Testis (tissue), 2 donors: ENCODE measurements around the gene PJA2.

Experiments used
- CTCF ChIP-seq, 3 experiments: fragments of 450-650 bp in 2 of 3; fragments of 200-600 bp in 1 of 3; sonication (generic) in 1 of 3; IDR thresholded peaks; one replicate each; pipeline ENCODE4 v1.5.1; 2016 to 2019; ENCODE audit warnings: antibody characterized with exemption in 3 of 3, mild to moderate bottlenecking in 2 of 3, moderate library complexity in 1 of 3
- POLR2A ChIP-seq: fragments of 450-650 bp; IDR thresholded peaks from one replicate; pipeline ENCODE4 v1.6.1; 2017; ENCODE audit warnings: antibody characterized with exemption, mild to moderate bottlenecking, moderate library complexity

GRCh38 chr5:109312695-109313094 lies 97.1 kb downstream of the PJA2 start:
- TF ChIP-seq CTCF (IDR thresholded peaks at IDR 0.05): no peak
- no peak for TF ChIP-seq POLR2A
